Fibroblast of peridontal ligament (primary cell): ENCODE results near the gene NLGN3.
A peak's percentile ranks its signal among the peaks of the same experiment; 100 is the strongest.

ENCODE experiments used
- DNase-seq: peaks from one replicate; pipeline ENCODE4 v3.0.0-alpha.2; 2010; ENCODE audit errors: extremely low read depth

NLGN3 gene

GRCh38 chrX:71118032-71118984 is 26.3 kb upstream of the NLGN3 start, which contains the start of gene MED12:
Gene MED12, plus strand, starts transcription at chrX:71118596. Its CDS starts 159 bp downstream, at chrX:71118755.
- DNase-seq = peak; percentile 78

- DNase-seq = no peak
Measured at GRCh38 chrX:71118985-71119535, 25.6 kb upstream of the NLGN3 start.

- DNase-seq = no peak
Measured at GRCh38 chrX:71128166-71128833, 16.3 kb upstream of the NLGN3 start.

GRCh38 chrX:71128915-71129765 is 15.5 kb upstream of the NLGN3 start:
- DNase-seq = peak; percentile 53

GRCh38 chrX:71131510-71131909 is 13.1 kb upstream of the NLGN3 start:
- no peak for DNase-seq

GRCh38 chrX:71140440-71140839 is 4.2 kb upstream of the NLGN3 start:
- no peak for DNase-seq

GRCh38 chrX:71143508-71143907 is 1.1 kb upstream of the NLGN3 start:
- DNase-seq = no peak

- DNase-seq = no peak
Measured at GRCh38 chrX:71147496-71148277, 3.0 kb downstream of the NLGN3 start.

- DNase-seq = no peak
Measured at GRCh38 chrX:71148278-71148663, 3.6 kb downstream of the NLGN3 start.

GRCh38 chrX:71151366-71151765 is 6.7 kb downstream of the NLGN3 start:
- no peak for DNase-seq

- no peak for DNase-seq
Measured at GRCh38 chrX:71154196-71154595, 9.6 kb downstream of the NLGN3 start.

GRCh38 chrX:71154641-71155040 is 10.0 kb downstream of the NLGN3 start:
- DNase-seq = no peak

- DNase-seq = no peak
Measured at GRCh38 chrX:71158603-71159002, 14.0 kb downstream of the NLGN3 start.

- DNase-seq = no peak
Measured at GRCh38 chrX:71159335-71159734, 14.7 kb downstream of the NLGN3 start.

GRCh38 chrX:71160475-71160874 is 15.8 kb downstream of the NLGN3 start:
- DNase-seq = no peak

- DNase-seq = no peak
Measured at GRCh38 chrX:71162981-71163380, 18.3 kb downstream of the NLGN3 start.

- DNase-seq = no peak
Measured at GRCh38 chrX:71164071-71164470, 19.4 kb downstream of the NLGN3 start.

- no peak for DNase-seq
Measured at GRCh38 chrX:71166461-71166860, 21.8 kb downstream of the NLGN3 start.

- no peak for DNase-seq
Measured at GRCh38 chrX:71167031-71167781, 22.6 kb downstream of the NLGN3 start.

GRCh38 chrX:71168134-71168533 is 23.5 kb downstream of the NLGN3 start:
- no peak for DNase-seq
